HG03342 (cell line): ENCODE measurements around the gene CYP4F22.
A peak's percentile ranks its signal among the peaks of the same experiment; 100 is the strongest.
"Not testable (repeated sequence)": the region's sequence is repeated elsewhere in the genome, so short reads cannot be mapped to it uniquely, and the experiment has no call there.

Source experiments
- ATAC-seq: cut with Tn5 transposase; IDR thresholded peaks from one replicate; pipeline ENCODE4 v1.9.1; 2021; ENCODE audit warnings: mild to moderate bottlenecking, moderate library complexity; ENCODE audit not compliant: unreplicated experiment

The CYP4F22 gene

GRCh38 chr19:15533522-15533830 lies 25.2 kb downstream of the CYP4F22 start:
- ATAC-seq, result not testable (repeated sequence)

- ATAC-seq, result no peak
Observed at GRCh38 chr19:15534957-15535864, 26.9 kb downstream of the CYP4F22 start.

- ATAC-seq, result no peak
Observed at GRCh38 chr19:15536350-15536749, 28.0 kb downstream of the CYP4F22 start.

- no peak for ATAC-seq
Observed at GRCh38 chr19:15538774-15539173, 30.4 kb downstream of the CYP4F22 start.

- no peak for ATAC-seq
Observed at GRCh38 chr19:15539638-15540037, 31.3 kb downstream of the CYP4F22 start.

- no peak for ATAC-seq
Observed at GRCh38 chr19:15540435-15540834, 32.1 kb downstream of the CYP4F22 start.

- no peak for ATAC-seq
Observed at GRCh38 chr19:15544283-15544682, 36.0 kb downstream of the CYP4F22 start.

GRCh38 chr19:15544970-15545369 lies 36.6 kb downstream of the CYP4F22 start:
- ATAC-seq, result no peak

GRCh38 chr19:15548648-15549047 lies 40.3 kb downstream of the CYP4F22 start:
- ATAC-seq, result no peak

- no peak for ATAC-seq
Observed at GRCh38 chr19:15549581-15549980, 41.3 kb downstream of the CYP4F22 start.

- ATAC-seq, result no peak
Observed at GRCh38 chr19:15550273-15550672, 41.9 kb downstream of the CYP4F22 start.

- ATAC-seq, result no peak
Observed at GRCh38 chr19:15550929-15551292, 42.6 kb downstream of the CYP4F22 start.

- ATAC-seq, result no peak
Observed at GRCh38 chr19:15551293-15552004, 43.1 kb downstream of the CYP4F22 start.

GRCh38 chr19:15555021-15555420 lies 46.7 kb downstream of the CYP4F22 start:
- no peak for ATAC-seq

GRCh38 chr19:15555759-15556633 lies 47.7 kb downstream of the CYP4F22 start:
- peak; percentile 63 for ATAC-seq

GRCh38 chr19:15556634-15557181 lies 48.4 kb downstream of the CYP4F22 start:
- ATAC-seq, result peak; percentile 13

GRCh38 chr19:15557223-15557622 lies 48.9 kb downstream of the CYP4F22 start:
- ATAC-seq, result no peak

GRCh38 chr19:15562145-15562544 lies 53.8 kb downstream of the CYP4F22 start:
- ATAC-seq, result no peak

- no peak for ATAC-seq
Observed at GRCh38 chr19:15562861-15563260, 54.5 kb downstream of the CYP4F22 start.

GRCh38 chr19:15563325-15563794 lies 55.0 kb downstream of the CYP4F22 start:
- ATAC-seq, result no peak

- ATAC-seq, result no peak
Observed at GRCh38 chr19:15563931-15564330, 55.6 kb downstream of the CYP4F22 start.
